BLaER1 (cell line): Measurements from ENCODE around the gene UNC13B.

Experiments
- H3K27ac ChIP-seq: shearing (Covaris generic); formaldehyde crosslinking; 2 replicates; pipeline ENCODE4 v1.8.1; 2022
- H3K27me3 ChIP-seq: shearing (Covaris generic); formaldehyde crosslinking; 2 replicates; pipeline ENCODE4 v1.8.1; 2022
- H3K36me3 ChIP-seq: shearing (Covaris generic); formaldehyde crosslinking; 2 replicates; pipeline ENCODE4 v1.8.1; 2022
- H3K4me1 ChIP-seq: shearing (Covaris generic); formaldehyde crosslinking; 2 replicates; pipeline ENCODE4 v1.8.1; 2022
- H3K4me2 ChIP-seq: shearing (Covaris generic); formaldehyde crosslinking; 2 replicates; pipeline ENCODE4 v1.8.1; 2022
- H3K4me3 ChIP-seq: shearing (Covaris generic); formaldehyde crosslinking; 2 replicates; pipeline ENCODE4 v1.8.1; 2022
- H3K9ac ChIP-seq: shearing (Covaris generic); formaldehyde crosslinking; 2 replicates; pipeline ENCODE4 v1.8.1; 2022
- H3K9me3 ChIP-seq: shearing (Covaris generic); formaldehyde crosslinking; 2 replicates; pipeline ENCODE4 v1.8.1; 2022
- H4K20me1 ChIP-seq: shearing (Covaris generic); formaldehyde crosslinking; 2 replicates; pipeline ENCODE4 v1.8.1; 2022
- Cebpa-rat ChIP-seq: shearing (Covaris generic); IDR thresholded peaks from 2 replicates; pipeline ENCODE4 v1.8.1; 2022

The UNC13B gene

GRCh38 chr9:35414889-35415288, 253.1 kb downstream of the UNC13B start:
- Histone ChIP-seq H3K9me3 (no peaks in the 10 kb centered on the region; the same call in 1 of the 2 replicates), H3K9ac (no peak overlapping the region), H3K4me2 (no peak overlapping the region), H4K20me1 (no peaks in the 10 kb centered on the region), H3K4me1 (peaks cover 12% of the 10 kb centered on the region), H3K27me3 (no peaks in the 10 kb centered on the region), H3K36me3 (no peaks in the 10 kb centered on the region), H3K4me3 (no peak overlapping the region), H3K27ac (no peak overlapping the region)
- TF ChIP-seq Cebpa-rat: no peak

- no peak overlapping the region for H3K9ac ChIP-seq
- no peak for TF ChIP-seq Cebpa-rat
- H3K4me3 ChIP-seq: no peak overlapping the region
- no peaks in the 10 kb centered on the region for H4K20me1 ChIP-seq
- H3K4me1 ChIP-seq: peaks cover 12% of the 10 kb centered on the region
- no peaks in the 10 kb centered on the region for H3K27me3 ChIP-seq
- H3K36me3 ChIP-seq: no peaks in the 10 kb centered on the region
- no peak overlapping the region for H3K27ac ChIP-seq
- H3K9me3 ChIP-seq: no peaks in the 10 kb centered on the region; the same call in 1 of the 2 replicates
- peak overlapping the region; percentile 41; the same call in 1 of the 2 replicates for H3K4me2 ChIP-seq
Observed at GRCh38 chr9:35415402-35416097, 253.7 kb downstream of the UNC13B start.

GRCh38 chr9:35416098-35416427, 254.3 kb downstream of the UNC13B start:
- H3K27me3 ChIP-seq: no peaks in the 10 kb centered on the region
- peaks cover 12% of the 10 kb centered on the region for H3K4me1 ChIP-seq

GRCh38 chr9:35422346-35422745, 260.5 kb downstream of the UNC13B start:
- no peak for TF ChIP-seq Cebpa-rat
- Histone ChIP-seq H3K27me3 (no peaks in the 10 kb centered on the region), H3K36me3 (no peaks in the 10 kb centered on the region), H3K9me3 (no peaks in the 10 kb centered on the region), H4K20me1 (no peaks in the 10 kb centered on the region), H3K4me3 (no peak overlapping the region), H3K27ac (no peak overlapping the region), H3K4me2 (no peak overlapping the region), H3K4me1 (peaks cover 8% of the 10 kb centered on the region), H3K9ac (no peak overlapping the region)

More at GRCh38 chr9:35416098-35416427, 254.3 kb downstream of the UNC13B start:
- H3K36me3 ChIP-seq: no peaks in the 10 kb centered on the region
- H3K4me2 ChIP-seq: peak overlapping the region; percentile 41
- no peak overlapping the region for H3K27ac ChIP-seq
- no peak for TF ChIP-seq Cebpa-rat
- H4K20me1 ChIP-seq: no peaks in the 10 kb centered on the region
- H3K4me3 ChIP-seq: no peak overlapping the region
- H3K9me3 ChIP-seq: no peaks in the 10 kb centered on the region; the same call in 1 of the 2 replicates
- no peak overlapping the region for H3K9ac ChIP-seq

- Histone ChIP-seq H4K20me1 (no peaks in the 10 kb centered on the region), H3K4me1 (peaks cover 8% of the 10 kb centered on the region), H3K27me3 (no peaks in the 10 kb centered on the region), H3K9ac (no peak overlapping the region), H3K27ac (no peak overlapping the region), H3K36me3 (no peaks in the 10 kb centered on the region), H3K9me3 (peaks cover 3% of the 10 kb centered on the region; the same call in 1 of the 2 replicates), H3K4me3 (no peak overlapping the region), H3K4me2 (no peak overlapping the region)
- no peak for TF ChIP-seq Cebpa-rat
Observed at GRCh38 chr9:35422753-35423152, 260.9 kb downstream of the UNC13B start.

GRCh38 chr9:35423499-35423898, 261.7 kb downstream of the UNC13B start:
- H3K27ac ChIP-seq: no peak overlapping the region
- H3K36me3 ChIP-seq: no peaks in the 10 kb centered on the region
- H4K20me1 ChIP-seq: no peaks in the 10 kb centered on the region
- peaks cover 10% of the 10 kb centered on the region for H3K9me3 ChIP-seq
- no peak overlapping the region for H3K4me3 ChIP-seq
- H3K4me1 ChIP-seq: peaks cover 8% of the 10 kb centered on the region
- H3K4me2 ChIP-seq: no peak overlapping the region
- H3K9ac ChIP-seq: no peak overlapping the region
- TF ChIP-seq Cebpa-rat: no peak
- H3K27me3 ChIP-seq: no peaks in the 10 kb centered on the region

- Histone ChIP-seq H3K36me3 (no peaks in the 10 kb centered on the region), H4K20me1 (no peaks in the 10 kb centered on the region), H3K4me2 (peak overlapping the region; percentile 21; the same call in 1 of the 2 replicates), H3K9me3 (peaks cover 17% of the 10 kb centered on the region), H3K4me1 (peaks cover 8% of the 10 kb centered on the region), H3K4me3 (no peak overlapping the region), H3K9ac (no peak overlapping the region), H3K27ac (no peak overlapping the region), H3K27me3 (no peaks in the 10 kb centered on the region)
- TF ChIP-seq Cebpa-rat: peak; percentile 77; the same call in 1 of the 2 replicates
Observed at GRCh38 chr9:35424356-35425352, 262.8 kb downstream of the UNC13B start.

- Histone ChIP-seq H3K4me1 (peaks cover 8% of the 10 kb centered on the region), H3K4me3 (no peak overlapping the region), H4K20me1 (no peaks in the 10 kb centered on the region), H3K4me2 (no peak overlapping the region), H3K9me3 (peaks cover 17% of the 10 kb centered on the region), H3K27ac (no peak overlapping the region), H3K36me3 (no peaks in the 10 kb centered on the region), H3K27me3 (no peaks in the 10 kb centered on the region), H3K9ac (no peak overlapping the region)
- no peak for TF ChIP-seq Cebpa-rat
Observed at GRCh38 chr9:35426627-35427026, 264.8 kb downstream of the UNC13B start.

- Histone ChIP-seq H4K20me1 (no peaks in the 10 kb centered on the region), H3K9ac (no peak overlapping the region), H3K4me2 (no peak overlapping the region), H3K36me3 (no peaks in the 10 kb centered on the region), H3K27ac (no peak overlapping the region), H3K9me3 (peaks cover 17% of the 10 kb centered on the region), H3K4me1 (no peaks in the 10 kb centered on the region), H3K27me3 (no peaks in the 10 kb centered on the region), H3K4me3 (no peak overlapping the region)
- no peak for TF ChIP-seq Cebpa-rat
Observed at GRCh38 chr9:35431467-35431866, 269.7 kb downstream of the UNC13B start.

GRCh38 chr9:35432076-35432475, 270.3 kb downstream of the UNC13B start:
- H3K4me2 ChIP-seq: no peak overlapping the region
- H3K4me3 ChIP-seq: no peak overlapping the region
- no peaks in the 10 kb centered on the region for H3K36me3 ChIP-seq
- no peak overlapping the region for H3K27ac ChIP-seq
- no peak overlapping the region for H3K9ac ChIP-seq
- peaks cover 17% of the 10 kb centered on the region for H3K9me3 ChIP-seq
- TF ChIP-seq Cebpa-rat: no peak
- H4K20me1 ChIP-seq: no peaks in the 10 kb centered on the region
- no peaks in the 10 kb centered on the region for H3K4me1 ChIP-seq
- no peaks in the 10 kb centered on the region for H3K27me3 ChIP-seq
